IPS DF 6.9 (cell line): ENCODE results near the gene MASP1.

Experiments used
- DNase-seq: peaks from one replicate; pipeline ENCODE4 v3.0.0-alpha.2; 2013; ENCODE audit warnings: low read depth, low spot score
- H3K27ac ChIP-seq: one replicate; pipeline ENCODE4 v1.5.1; 2013; ENCODE audit warnings: low read length, control low read depth
- H3K27me3 ChIP-seq: 2 replicates; pipeline ENCODE4 v1.6.1; 2013; ENCODE audit warnings: mild to moderate bottlenecking, low read length; ENCODE audit not compliant: control insufficient read depth, insufficient read depth
- H3K36me3 ChIP-seq: 2 replicates; pipeline ENCODE4 v1.6.1; 2013; ENCODE audit warnings: low read length; ENCODE audit not compliant: control insufficient read depth, insufficient read depth
- H3K4me1 ChIP-seq: 2 replicates; pipeline ENCODE4 v1.6.1; 2013; ENCODE audit warnings: low read length; ENCODE audit not compliant: control insufficient read depth, insufficient read depth
- H3K4me3 ChIP-seq: 2 replicates; pipeline ENCODE4 v1.5.1; 2013; ENCODE audit warnings: mild to moderate bottlenecking, low read length
- H3K9me3 ChIP-seq: 2 replicates; pipeline ENCODE4 v1.6.1; 2013; ENCODE audit warnings: low read length, inconsistent platforms; ENCODE audit not compliant: control insufficient read depth, insufficient read depth
- WGBS: extraction: QIAGEN DNeasy Blood & Tissue Kit; methylation state at CpG from one replicate; pipeline ENCODE4 v1.1.7; 2013; ENCODE audit warnings: mixed read lengths, missing lambda C conversion rate; ENCODE audit not compliant: insufficient read length, insufficient coverage; 5-methylcytosine and 5-hydroxymethylcytosine counted together

MASP1 gene

DNA sequence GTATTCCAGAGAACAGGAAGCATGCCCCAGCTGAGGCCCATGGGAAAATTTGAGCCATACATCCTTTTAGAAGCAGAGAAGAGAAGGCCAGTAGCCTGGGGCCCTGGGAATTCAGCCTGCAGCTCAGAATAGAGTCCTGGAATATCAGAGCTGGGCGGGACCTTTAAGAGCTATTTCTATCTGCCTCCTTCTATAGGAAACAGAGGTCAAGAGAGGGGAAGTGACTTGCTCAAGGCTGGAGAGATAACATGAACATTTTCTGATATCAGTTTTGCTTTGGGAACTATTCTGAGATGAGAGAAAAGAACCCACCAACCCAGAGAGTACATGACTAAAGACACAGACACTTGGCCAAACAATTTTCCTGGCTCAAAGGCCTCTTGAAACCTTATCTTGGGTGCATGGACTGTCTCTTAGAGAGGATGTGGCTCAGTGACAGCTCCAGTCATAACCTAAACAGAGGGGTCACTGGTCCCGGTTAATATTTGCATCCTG lies 26.0 kb downstream of the MASP1 start:
- no peak for DNase-seq
- Histone ChIP-seq H3K27me3 (no peaks in the 10 kb centered on the region), H3K9me3 (0 out of 2 replicates have a peak, but pooled peaks cover 3% of the 10 kb centered on the region), H3K36me3 (no peaks in the 10 kb centered on the region), H3K4me3 (no peak overlapping the region), H3K4me1 (no peaks in the 10 kb centered on the region), H3K27ac (no peak overlapping the region)
- WGBS, result no CpG with 5 or more reads among the region's 2 CpGs

DNA sequence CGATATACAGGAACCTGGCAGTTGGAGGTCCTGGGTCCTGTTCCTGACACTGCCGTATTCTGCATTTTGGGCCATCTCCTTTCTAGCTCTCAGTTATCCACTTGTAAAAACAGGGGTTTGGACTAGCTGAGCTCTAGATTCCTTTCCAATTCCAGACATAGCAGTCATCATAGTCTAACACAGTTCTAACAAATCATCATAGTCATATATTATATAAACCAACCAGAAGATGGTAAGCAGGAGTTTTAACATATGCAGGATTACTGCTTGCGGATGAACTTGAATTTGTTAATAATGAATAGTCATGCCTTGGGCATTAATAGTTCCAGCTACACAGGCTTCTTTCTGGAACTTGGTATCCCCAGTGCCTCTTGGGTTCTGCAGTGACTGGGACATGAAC lies 26.6 kb downstream of the MASP1 start:
- Histone ChIP-seq H3K27ac (no peak overlapping the region), H3K9me3 (0 out of 2 replicates have a peak, but pooled peaks cover 3% of the 10 kb centered on the region), H3K27me3 (no peaks in the 10 kb centered on the region), H3K36me3 (no peaks in the 10 kb centered on the region), H3K4me3 (no peak overlapping the region), H3K4me1 (no peaks in the 10 kb centered on the region)
- no CpG with 5 or more reads among the region's 3 CpGs for WGBS
- DNase-seq, result no peak

DNA sequence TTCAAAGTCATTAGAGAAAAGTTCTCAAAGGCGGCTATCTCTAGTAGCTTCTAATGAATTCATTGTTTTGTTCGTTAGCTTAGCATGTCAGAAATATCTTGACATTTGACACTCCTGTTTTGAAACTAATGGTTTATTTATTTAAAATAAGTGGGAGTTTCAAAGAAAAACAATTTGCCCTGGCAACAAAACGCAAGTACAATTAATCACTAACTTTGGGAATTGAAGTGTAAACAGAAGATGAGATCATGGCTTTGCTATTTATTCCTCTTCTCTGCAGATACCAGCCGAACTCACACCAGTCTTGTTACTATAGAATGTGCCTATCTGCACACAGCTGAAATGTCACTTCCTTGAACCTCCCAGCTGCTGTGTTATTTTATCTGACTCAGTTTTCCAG lies 27.5 kb downstream of the MASP1 start:
- WGBS, result no CpG with 5 or more reads among the region's 4 CpGs
- H3K9me3 ChIP-seq, result no peaks in the 10 kb centered on the region
- no peaks in the 10 kb centered on the region for H3K36me3 ChIP-seq
- no peak overlapping the region for H3K4me3 ChIP-seq
- DNase-seq, result no peak
- no peaks in the 10 kb centered on the region for H3K27me3 ChIP-seq
- H3K4me1 ChIP-seq, result no peaks in the 10 kb centered on the region
- H3K27ac ChIP-seq, result no peak overlapping the region

DNA sequence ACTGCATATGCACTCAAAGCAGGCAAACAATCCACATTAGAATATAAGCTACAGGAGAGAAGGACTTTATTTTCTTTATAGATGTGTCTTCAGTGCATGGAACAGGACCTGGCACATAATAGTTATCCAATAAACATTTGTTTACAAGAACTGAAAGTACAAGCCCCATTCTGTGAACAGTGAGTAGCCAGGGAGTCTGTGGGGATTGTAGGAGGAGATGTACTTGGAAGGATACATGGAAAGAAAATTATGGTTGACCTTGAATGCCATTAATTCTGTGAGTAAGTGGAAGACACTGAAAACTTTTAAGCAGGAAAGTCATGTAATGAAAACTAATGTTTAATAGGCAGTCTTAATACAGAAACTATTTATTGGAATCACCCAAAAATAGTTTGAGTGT lies 28.3 kb downstream of the MASP1 start:
- no peak overlapping the region for H3K4me3 ChIP-seq
- DNase-seq, result no peak

DNA sequence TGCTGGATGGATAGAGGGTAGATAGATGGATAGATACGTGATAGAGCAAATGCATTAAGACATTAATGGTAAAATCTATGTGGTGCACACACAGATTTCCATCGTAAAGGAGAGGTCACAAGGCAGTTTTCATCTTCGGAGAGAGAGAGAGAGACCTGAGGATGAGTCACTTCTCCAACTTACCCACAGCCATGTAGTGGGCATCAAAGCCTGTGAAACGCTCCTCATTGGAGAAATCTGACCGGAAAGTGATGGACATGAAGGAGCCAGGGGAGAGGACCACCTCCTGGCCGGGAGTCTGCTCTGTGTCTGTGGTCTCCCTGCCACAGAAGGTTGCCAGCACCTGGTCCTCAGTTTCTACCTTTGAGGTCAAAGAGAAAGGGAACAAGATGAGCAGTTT lies 29.2 kb downstream of the MASP1 start:
- H3K9me3 ChIP-seq, result no peaks in the 10 kb centered on the region
- 100% methylated on average over 1 of the region's 6 CpGs for WGBS
- H3K27me3 ChIP-seq, result no peaks in the 10 kb centered on the region
- no peak overlapping the region for H3K4me3 ChIP-seq
- no peaks in the 10 kb centered on the region for H3K4me1 ChIP-seq
- H3K36me3 ChIP-seq, result no peaks in the 10 kb centered on the region
- no peak for DNase-seq
- H3K27ac ChIP-seq, result no peak overlapping the region

More for the DNA sequence above, 28.3 kb downstream of the MASP1 start:
- H3K4me1 ChIP-seq, result no peaks in the 10 kb centered on the region
- H3K27me3 ChIP-seq, result no peaks in the 10 kb centered on the region
- no peaks in the 10 kb centered on the region for H3K9me3 ChIP-seq
- no peak overlapping the region for H3K27ac ChIP-seq
- H3K36me3 ChIP-seq, result no peaks in the 10 kb centered on the region

DNA sequence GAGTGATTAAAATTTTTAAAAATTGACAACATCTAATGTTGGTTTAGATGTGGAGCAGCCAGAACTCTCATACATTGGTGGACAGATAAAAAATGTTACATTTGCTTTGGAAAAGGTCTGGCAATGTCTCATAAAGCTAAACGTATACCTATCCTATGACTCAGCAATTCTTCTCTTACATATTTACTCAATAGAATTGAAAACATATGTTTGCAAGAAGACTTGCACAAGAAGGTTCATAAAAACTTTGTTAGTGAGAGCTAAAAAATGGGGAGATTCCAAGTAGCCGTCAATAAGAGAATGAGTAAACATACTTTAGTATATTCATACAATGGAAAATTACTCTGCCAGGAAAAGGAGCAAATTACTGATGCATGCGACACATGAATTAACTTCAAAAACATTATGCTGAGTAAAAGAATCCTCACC lies 30.0 kb downstream of the MASP1 start:
- no peaks in the 10 kb centered on the region for H3K36me3 ChIP-seq
- no peak for DNase-seq

DNA sequence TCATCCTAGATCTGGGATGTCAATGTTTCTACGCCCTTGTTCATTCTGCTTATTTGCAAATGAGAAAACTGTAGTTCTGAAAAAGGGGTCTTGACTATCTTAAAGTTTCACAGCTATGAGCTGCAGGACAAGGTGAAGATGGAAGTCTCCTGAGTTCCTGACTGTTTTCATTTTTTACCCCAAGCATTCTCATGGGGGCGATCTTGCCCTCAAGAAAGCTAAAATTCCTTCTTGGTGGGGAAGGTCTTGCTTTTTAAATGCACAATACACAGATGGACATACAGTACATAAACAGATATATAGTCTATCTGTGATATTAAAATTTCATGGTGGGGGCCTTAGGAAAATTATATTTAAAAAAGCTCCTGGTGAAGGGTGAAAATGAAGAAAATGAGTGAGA lies 32.4 kb downstream of the MASP1 start:
- H3K4me1 ChIP-seq, result no peaks in the 10 kb centered on the region
- H3K9me3 ChIP-seq, result no peaks in the 10 kb centered on the region
- no peak overlapping the region for H3K4me3 ChIP-seq
- H3K36me3 ChIP-seq, result no peaks in the 10 kb centered on the region
- no peak for DNase-seq
- H3K27ac ChIP-seq, result no peak overlapping the region
- no peaks in the 10 kb centered on the region for H3K27me3 ChIP-seq
- WGBS, result no CpG with 5 or more reads among the region's 2 CpGs

More for the DNA sequence above, 30.0 kb downstream of the MASP1 start:
- no peak overlapping the region for H3K4me3 ChIP-seq
- WGBS, result no CpG with 5 or more reads among the region's 3 CpGs
- no peaks in the 10 kb centered on the region for H3K27me3 ChIP-seq
- H3K27ac ChIP-seq, result no peak overlapping the region
- H3K4me1 ChIP-seq, result no peaks in the 10 kb centered on the region
- H3K9me3 ChIP-seq, result no peaks in the 10 kb centered on the region

DNA sequence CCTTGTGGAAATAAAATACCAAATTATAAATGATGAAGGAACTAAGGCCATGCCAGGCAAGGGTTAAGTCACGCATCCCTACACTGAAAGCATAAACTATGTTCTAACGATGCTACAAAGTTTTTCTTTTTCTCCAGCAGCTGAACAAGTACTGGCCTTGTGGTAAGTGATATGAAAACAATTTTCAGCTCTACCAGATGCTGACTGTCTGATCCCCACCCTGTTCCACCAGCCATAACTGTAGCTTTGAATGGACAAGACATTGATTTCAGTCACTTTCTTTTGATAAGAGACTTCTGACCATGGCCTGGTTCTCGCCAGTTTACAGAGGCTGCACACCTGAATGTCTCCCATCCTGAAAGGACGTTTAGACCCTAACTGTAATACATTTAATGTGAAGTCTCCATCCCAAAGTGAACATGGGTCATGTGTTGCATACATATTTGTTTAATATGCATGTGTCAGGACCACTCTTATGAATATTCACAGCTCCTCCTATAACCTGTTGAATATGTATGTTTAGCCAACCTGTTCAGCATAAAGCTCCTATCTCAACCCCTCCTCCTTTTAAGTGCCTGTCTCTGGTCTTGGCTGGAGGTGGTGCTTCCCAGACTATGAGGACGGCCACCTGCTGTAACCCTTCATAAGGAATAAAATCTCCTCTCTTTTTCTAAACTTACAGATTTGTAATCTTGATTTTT lies 33.4 kb downstream of the MASP1 start:
- Histone ChIP-seq H3K27ac (no peak overlapping the region), H3K9me3 (no peaks in the 10 kb centered on the region), H3K27me3 (no peaks in the 10 kb centered on the region), H3K4me1 (no peaks in the 10 kb centered on the region), H3K36me3 (no peaks in the 10 kb centered on the region), H3K4me3 (no peak overlapping the region)
- no peak for DNase-seq
- WGBS, result no CpG with 5 or more reads among the region's 5 CpGs

DNA sequence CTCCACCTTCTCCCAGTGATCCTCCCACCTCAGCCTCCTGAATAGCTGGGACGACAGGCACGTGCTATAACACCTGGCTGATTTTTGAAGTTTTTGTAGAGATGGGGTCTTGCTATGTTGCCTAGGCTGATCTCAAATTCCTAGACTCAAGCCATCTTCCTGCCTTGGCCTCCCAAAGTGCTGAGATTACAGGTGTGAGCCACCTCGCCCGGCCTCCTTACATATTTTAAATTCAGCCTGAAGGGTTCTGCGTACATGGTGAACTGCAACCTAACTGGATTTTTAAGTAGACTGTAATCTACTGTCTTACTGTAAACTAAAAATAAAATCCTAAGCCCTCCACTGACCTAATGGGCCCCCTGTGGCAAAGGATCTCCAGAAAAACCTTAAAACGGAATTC lies 34.1 kb downstream of the MASP1 start:
- no CpG with 5 or more reads among the region's 6 CpGs for WGBS
- Histone ChIP-seq H3K9me3 (no peaks in the 10 kb centered on the region), H3K27me3 (no peaks in the 10 kb centered on the region), H3K4me1 (no peaks in the 10 kb centered on the region), H3K4me3 (no peak overlapping the region), H3K27ac (no peak overlapping the region), H3K36me3 (no peaks in the 10 kb centered on the region)
- no peak for DNase-seq

DNA sequence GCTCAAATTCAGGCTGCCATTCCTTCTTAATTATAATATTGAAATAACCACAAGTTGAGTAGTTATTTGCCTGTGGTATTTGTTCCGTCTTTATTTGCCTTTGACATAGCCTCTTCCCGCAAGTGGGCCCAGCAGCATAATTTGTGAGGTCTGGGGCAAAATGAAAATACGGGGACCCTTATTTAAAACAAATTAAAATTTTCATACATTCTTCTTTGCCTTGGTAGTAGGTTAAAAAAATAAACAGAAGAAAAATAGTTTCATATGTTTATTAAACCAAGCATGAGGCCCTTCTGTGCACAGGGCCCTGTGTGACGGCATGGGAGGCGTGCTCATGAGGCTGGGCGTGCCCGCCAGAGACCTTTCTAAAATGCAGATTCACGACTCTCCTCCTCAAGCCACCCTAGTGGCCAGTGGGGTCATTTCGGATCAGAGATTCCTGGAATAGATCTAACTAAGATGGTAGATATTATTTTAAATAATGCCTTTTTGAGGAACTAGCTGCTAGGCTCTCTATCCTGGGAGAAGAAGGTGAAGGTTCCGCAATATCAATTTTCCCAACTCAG lies 35.4 kb downstream of the MASP1 start:
- Histone ChIP-seq H3K36me3 (no peaks in the 10 kb centered on the region), H3K9me3 (no peaks in the 10 kb centered on the region)

DNA sequence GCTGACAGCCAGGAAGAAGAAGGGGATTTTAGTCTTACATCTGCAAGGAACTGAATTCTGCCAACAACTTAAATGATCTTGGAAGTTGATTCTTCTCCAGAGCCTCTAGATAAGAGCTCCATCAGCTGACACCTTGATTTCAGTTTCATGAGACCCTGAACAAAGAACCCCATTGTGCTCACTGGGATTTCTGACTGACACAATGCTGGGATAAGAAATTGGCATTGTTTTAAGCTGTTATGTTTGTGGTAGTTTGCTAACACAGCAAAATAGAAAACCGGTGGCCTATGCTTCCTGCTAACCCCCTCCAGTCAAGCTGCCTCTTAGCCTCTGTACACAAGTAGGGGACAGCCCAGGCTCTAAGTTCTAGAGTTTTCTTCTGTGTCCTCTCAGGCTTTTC lies 36.2 kb downstream of the MASP1 start:
- Histone ChIP-seq H3K27me3 (no peaks in the 10 kb centered on the region), H3K27ac (no peak overlapping the region), H3K4me3 (no peak overlapping the region), H3K36me3 (no peaks in the 10 kb centered on the region), H3K4me1 (no peaks in the 10 kb centered on the region; the same call in 1 of the 2 replicates), H3K9me3 (no peaks in the 10 kb centered on the region)
- WGBS, result no CpG with 5 or more reads among the region's 1 CpG
- DNase-seq, result no peak

More for the DNA sequence above, 35.4 kb downstream of the MASP1 start:
- no peak overlapping the region for H3K4me3 ChIP-seq
- H3K27me3 ChIP-seq, result no peaks in the 10 kb centered on the region
- no CpG with 5 or more reads among the region's 10 CpGs for WGBS
- no peak for DNase-seq
- H3K4me1 ChIP-seq, result no peaks in the 10 kb centered on the region
- H3K27ac ChIP-seq, result no peak overlapping the region
